HAP-1 (cell line): ENCODE results near the gene PDLIM4.

Experiments used
- DNase-seq, 2 experiments: peaks; one replicate each; pipeline ENCODE4 v3.0.0-alpha.2; 2016 to 2020; ENCODE audit warnings: low spot score in 2 of 2
- H3K27me3 ChIP-seq: fragments of 250-450 bp; sonication (Bioruptor Pico); 2 replicates; pipeline ENCODE4 v1.5.1; 2020; ENCODE audit warnings: low read depth, mild to moderate bottlenecking, moderate library complexity
- H3K36me3 ChIP-seq: fragments of 250-450 bp; sonication (Bioruptor Pico); replicated peaks from 2 replicates; pipeline ENCODE4 v1.5.1; 2020; ENCODE audit warnings: mild to moderate bottlenecking
- H3K4me1 ChIP-seq: fragments of 250-450 bp; sonication (Bioruptor Pico); 2 replicates; pipeline ENCODE4 v1.5.1; 2020; ENCODE audit warnings: mild to moderate bottlenecking
- H3K4me3 ChIP-seq: fragments of 250-450 bp; sonication (Bioruptor Pico); 2 replicates; pipeline ENCODE4 v1.5.1; 2020; ENCODE audit warnings: mild to moderate bottlenecking, moderate library complexity
- H3K9me3 ChIP-seq: fragments of 250-450 bp; sonication (Bioruptor Pico); 2 replicates; pipeline ENCODE4 v1.5.1; 2020; ENCODE audit warnings: mild to moderate bottlenecking, moderate library complexity
- in situ Hi-C: fragments of 300-500 bp; cut with MboI; formaldehyde crosslinking; loops from 3 replicates; pipeline ENCODE4 v1.14.3; 2020; ENCODE audit warnings: low sequenced_read_pairs, inconsistent platforms, mixed read lengths

PDLIM4 gene

GRCh38 chr5:132233081-132233480 is 24.4 kb upstream of the PDLIM4 start:
- no peak for DNase-seq
- Histone ChIP-seq H3K9me3 (no peaks in the 10 kb centered on the region), H3K4me1 (peaks cover 2% of the 10 kb centered on the region), H3K36me3 (no peaks in the 10 kb centered on the region), H3K27me3 (no peaks in the 10 kb centered on the region), H3K4me3 (no peak overlapping the region)
- in situ Hi-C loops: no loop called here

DNA sequence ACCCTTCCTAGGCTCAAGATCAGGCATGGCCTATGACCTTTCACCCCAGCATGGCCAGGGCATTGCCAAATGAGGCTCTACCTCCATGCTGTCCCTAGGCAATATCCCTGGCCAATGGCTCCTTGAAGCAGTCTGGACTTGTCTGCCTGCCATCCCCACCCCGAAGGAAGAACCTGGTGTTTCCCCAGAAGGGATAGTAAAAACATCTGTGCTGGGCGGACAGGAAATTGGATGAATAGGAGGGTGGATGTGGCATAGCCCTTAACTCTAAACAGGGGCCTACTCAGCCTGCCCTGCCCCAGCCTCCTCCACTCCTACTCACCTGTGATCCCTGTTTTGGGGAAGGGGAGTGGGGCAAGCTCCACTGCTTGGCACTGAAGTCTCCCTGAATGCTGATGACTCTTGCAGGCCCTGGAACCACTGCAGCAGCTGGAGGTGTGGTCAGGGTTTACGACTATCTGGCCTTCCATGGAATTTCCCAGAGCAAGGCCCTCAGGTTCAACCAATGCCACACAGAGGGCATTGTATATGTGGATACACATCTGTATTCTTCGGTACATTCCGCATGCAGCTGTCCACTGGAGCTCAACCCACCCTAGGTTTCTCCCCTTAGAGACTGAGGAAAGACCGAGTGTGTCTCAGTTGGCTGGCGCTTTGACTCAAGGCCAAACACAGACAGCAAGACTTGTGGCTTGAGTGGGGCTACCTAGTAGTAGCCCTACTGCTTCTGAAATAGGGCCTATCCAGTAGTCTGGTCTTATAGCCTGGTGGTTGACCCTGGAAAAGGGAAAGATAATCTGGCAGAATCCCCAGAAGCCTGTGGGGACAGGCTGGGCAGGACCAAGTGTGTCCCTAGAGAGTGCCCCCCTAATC is 23.4 kb upstream of the PDLIM4 start:
- H3K4me3 ChIP-seq: no peak overlapping the region
- no peaks in the 10 kb centered on the region for H3K36me3 ChIP-seq
- in situ Hi-C loops: no loop called here

GRCh38 chr5:132234684-132235062 is 22.8 kb upstream of the PDLIM4 start:
- no peaks in the 10 kb centered on the region for H3K27me3 ChIP-seq
- H3K4me1 ChIP-seq: no peaks in the 10 kb centered on the region
- in situ Hi-C loops: no loop called here
- no peak for DNase-seq
- no peaks in the 10 kb centered on the region for H3K9me3 ChIP-seq
- no peaks in the 10 kb centered on the region for H3K36me3 ChIP-seq
- no peak overlapping the region for H3K4me3 ChIP-seq

More for the DNA sequence above, 23.4 kb upstream of the PDLIM4 start:
- no peak for DNase-seq
- H3K9me3 ChIP-seq: no peaks in the 10 kb centered on the region
- H3K4me1 ChIP-seq: no peaks in the 10 kb centered on the region
- H3K27me3 ChIP-seq: no peaks in the 10 kb centered on the region

- Histone ChIP-seq H3K27me3 (no peaks in the 10 kb centered on the region), H3K9me3 (no peaks in the 10 kb centered on the region), H3K36me3 (no peaks in the 10 kb centered on the region), H3K4me3 (no peak overlapping the region), H3K4me1 (no peaks in the 10 kb centered on the region)
- in situ Hi-C loops: no loop called here
- DNase-seq: no peak
These were observed 22.2 kb upstream of the PDLIM4 start for GRCh38 chr5:132235340-132235739.

- in situ Hi-C loops: no loop called here
- Histone ChIP-seq H3K36me3 (no peaks in the 10 kb centered on the region), H3K4me1 (no peaks in the 10 kb centered on the region), H3K4me3 (no peak overlapping the region), H3K27me3 (no peaks in the 10 kb centered on the region), H3K9me3 (no peaks in the 10 kb centered on the region)
- DNase-seq: no peak
These were observed 20.4 kb upstream of the PDLIM4 start for GRCh38 chr5:132237141-132237540.

DNA sequence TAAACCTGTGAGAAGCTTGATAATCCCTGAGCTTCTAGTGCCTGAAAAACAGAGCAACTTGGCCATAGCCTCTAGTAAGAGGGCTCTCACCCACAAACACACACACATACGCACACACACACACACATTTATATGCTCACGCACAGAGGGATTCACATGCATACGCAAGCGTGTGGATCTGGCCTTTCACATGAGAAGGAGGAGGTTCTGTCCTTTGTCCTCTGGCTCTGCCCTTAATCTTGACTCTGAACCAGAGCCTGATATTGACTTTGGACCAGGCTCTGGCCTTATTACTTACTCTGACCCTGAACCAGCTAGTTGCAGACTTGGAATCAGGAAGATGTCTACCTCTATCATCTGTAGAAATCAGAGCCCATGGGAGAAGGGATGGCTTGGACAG is 19.8 kb upstream of the PDLIM4 start:
- no peak for DNase-seq
- no peak overlapping the region for H3K4me3 ChIP-seq
- H3K4me1 ChIP-seq: no peaks in the 10 kb centered on the region
- H3K36me3 ChIP-seq: no peaks in the 10 kb centered on the region
- no peaks in the 10 kb centered on the region for H3K9me3 ChIP-seq
- H3K27me3 ChIP-seq: no peaks in the 10 kb centered on the region
- in situ Hi-C loops: no loop called here

DNA sequence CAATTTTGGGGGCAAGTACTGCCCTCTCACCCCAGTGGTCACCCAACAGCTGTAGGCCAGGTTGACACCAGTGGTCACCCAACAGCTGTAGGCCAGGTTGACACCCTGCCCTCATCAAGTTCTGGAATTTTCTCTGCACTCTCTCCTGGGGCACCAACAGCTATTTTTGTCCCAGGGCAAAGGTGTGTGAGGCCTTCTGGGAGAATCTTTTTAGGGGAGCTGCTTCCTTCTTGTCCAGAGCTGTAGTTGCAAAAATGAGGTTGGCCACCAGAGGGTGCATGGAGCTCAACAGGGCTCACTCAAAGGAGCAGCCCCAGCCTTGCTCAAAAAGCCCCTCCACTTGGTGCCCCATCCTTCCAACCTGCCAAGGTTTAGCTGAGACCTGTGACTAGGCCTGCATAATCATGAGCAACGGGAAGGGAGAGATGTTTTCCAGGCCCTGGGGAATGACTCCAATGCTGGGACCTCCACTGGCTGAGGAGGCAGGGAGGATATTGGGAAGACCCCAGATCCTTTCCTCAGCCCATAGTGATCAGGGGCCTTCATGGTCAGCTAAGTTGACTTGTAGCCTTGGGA is 19.2 kb upstream of the PDLIM4 start:
- Histone ChIP-seq H3K36me3 (no peaks in the 10 kb centered on the region), H3K4me1 (no peaks in the 10 kb centered on the region), H3K9me3 (no peaks in the 10 kb centered on the region), H3K4me3 (no peak overlapping the region), H3K27me3 (no peaks in the 10 kb centered on the region)
- DNase-seq: peak; percentile 23 to 86
- in situ Hi-C loops: no loop called here

DNA sequence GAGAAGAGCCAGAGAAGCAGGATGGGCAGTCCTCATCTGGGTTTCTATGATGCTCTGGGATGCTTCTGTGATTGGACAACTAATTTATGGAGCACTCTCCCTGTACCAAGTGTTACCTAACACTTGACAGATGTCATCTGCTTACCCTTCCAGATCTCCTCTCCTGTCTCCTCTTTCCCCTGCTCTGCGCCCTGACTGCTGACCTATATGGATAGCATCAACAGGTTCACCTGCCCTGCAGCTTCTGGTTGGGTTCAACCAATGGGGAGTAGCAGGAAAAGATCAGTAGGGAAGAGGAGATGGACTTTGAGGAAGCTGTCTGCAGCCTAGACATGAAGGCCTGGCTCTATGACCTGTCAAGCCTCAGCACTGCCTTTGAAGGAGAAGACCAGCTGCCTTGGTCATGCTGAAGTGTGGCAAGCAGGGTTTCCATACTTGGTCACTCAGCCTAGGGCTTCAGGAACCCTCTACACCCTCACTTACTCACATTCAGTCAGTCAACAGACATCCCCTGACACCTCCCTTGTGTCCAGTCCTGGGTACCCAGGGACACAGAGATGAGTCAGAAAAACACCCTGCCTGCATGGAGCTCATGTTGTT is 18.5 kb upstream of the PDLIM4 start:
- DNase-seq: no peak
- in situ Hi-C loops: no loop called here
- Histone ChIP-seq H3K27me3 (no peaks in the 10 kb centered on the region), H3K36me3 (no peaks in the 10 kb centered on the region), H3K4me1 (no peaks in the 10 kb centered on the region), H3K9me3 (no peaks in the 10 kb centered on the region), H3K4me3 (no peak overlapping the region)

GRCh38 chr5:132239776-132240175 is 17.7 kb upstream of the PDLIM4 start:
- in situ Hi-C loops: no loop called here
- Histone ChIP-seq H3K27me3 (no peaks in the 10 kb centered on the region), H3K9me3 (no peaks in the 10 kb centered on the region), H3K4me3 (no peak overlapping the region), H3K36me3 (no peaks in the 10 kb centered on the region), H3K4me1 (no peaks in the 10 kb centered on the region)
- DNase-seq: no peak

DNA sequence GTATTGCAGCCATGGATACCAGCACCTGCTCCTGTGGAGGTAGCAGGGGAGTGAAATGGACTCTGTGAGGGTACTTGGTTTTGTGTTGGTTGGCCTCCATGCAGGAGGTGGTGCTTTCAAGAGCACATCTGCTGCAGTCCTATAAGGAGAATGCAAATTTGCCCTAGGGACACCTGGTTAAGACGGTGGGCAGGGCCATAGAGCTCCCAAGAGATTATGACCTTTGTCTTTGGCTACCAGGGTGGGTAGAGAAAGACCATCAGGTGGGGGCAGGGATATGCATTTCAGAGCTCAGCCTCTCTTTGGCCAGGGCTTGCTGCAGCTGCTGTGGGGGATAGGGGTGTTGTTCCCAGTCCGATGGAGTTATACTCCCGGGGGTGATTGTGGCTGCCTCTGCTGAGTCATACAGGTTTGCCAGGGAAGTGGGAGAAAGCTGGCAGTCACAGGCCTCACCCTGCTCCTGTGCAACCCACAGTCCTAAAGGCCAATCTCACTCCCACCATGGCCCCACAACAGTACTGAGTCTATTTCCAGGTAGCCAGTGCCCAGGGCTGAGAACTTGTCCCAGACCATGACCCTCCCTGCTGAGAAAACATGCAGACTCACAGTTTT is 14.0 kb upstream of the PDLIM4 start:
- Histone ChIP-seq H3K27me3 (no peaks in the 10 kb centered on the region), H3K4me1 (no peaks in the 10 kb centered on the region), H3K4me3 (no peak overlapping the region), H3K36me3 (no peaks in the 10 kb centered on the region), H3K9me3 (peaks cover 3% of the 10 kb centered on the region; the same call in 1 of the 2 replicates)
- in situ Hi-C loops: no loop called here
- no peak for DNase-seq

GRCh38 chr5:132245593-132245992 is 11.9 kb upstream of the PDLIM4 start:
- no peak for DNase-seq
- Histone ChIP-seq H3K36me3 (no peaks in the 10 kb centered on the region), H3K27me3 (no peaks in the 10 kb centered on the region), H3K4me1 (no peaks in the 10 kb centered on the region), H3K4me3 (no peak overlapping the region), H3K9me3 (peaks cover 3% of the 10 kb centered on the region; the same call in 1 of the 2 replicates)
- in situ Hi-C loops: no loop called here

- Histone ChIP-seq H3K4me3 (no peak overlapping the region), H3K9me3 (peaks cover 3% of the 10 kb centered on the region; the same call in 1 of the 2 replicates), H3K4me1 (no peaks in the 10 kb centered on the region), H3K36me3 (no peaks in the 10 kb centered on the region), H3K27me3 (no peaks in the 10 kb centered on the region)
- in situ Hi-C loops: no loop called here
- DNase-seq: no peak
These were observed 10.7 kb upstream of the PDLIM4 start for GRCh38 chr5:132246806-132247205.

GRCh38 chr5:132250547-132250946 is 6.9 kb upstream of the PDLIM4 start:
- in situ Hi-C loops: no loop called here

GRCh38 chr5:132251220-132251725 is 6.2 kb upstream of the PDLIM4 start:
- H3K36me3 ChIP-seq: no peaks in the 10 kb centered on the region
- H3K4me1 ChIP-seq: no peaks in the 10 kb centered on the region
- H3K4me3 ChIP-seq: no peak overlapping the region
- no peaks in the 10 kb centered on the region for H3K27me3 ChIP-seq
- in situ Hi-C loops: no loop called here
- no peak for DNase-seq
- H3K9me3 ChIP-seq: peaks cover 3% of the 10 kb centered on the region; the same call in 1 of the 2 replicates

More at GRCh38 chr5:132250547-132250946, 6.9 kb upstream of the PDLIM4 start:
- DNase-seq: no peak
- no peaks in the 10 kb centered on the region for H3K27me3 ChIP-seq
- H3K4me1 ChIP-seq: no peaks in the 10 kb centered on the region
- no peak overlapping the region for H3K4me3 ChIP-seq
- peaks cover 3% of the 10 kb centered on the region; the same call in 1 of the 2 replicates for H3K9me3 ChIP-seq
- no peaks in the 10 kb centered on the region for H3K36me3 ChIP-seq
